ENCODE measurements around the gene LAMA5. TPM values are rescaled to one million over a fixed set of nuclear protein-coding genes. Genes with fewer than 3 reads are reported as not detected.

LAMA5 gene
- total RNA-seq, 2 experiments from 2014 or later: 0.38 to 0.91 TPM

DNA sequence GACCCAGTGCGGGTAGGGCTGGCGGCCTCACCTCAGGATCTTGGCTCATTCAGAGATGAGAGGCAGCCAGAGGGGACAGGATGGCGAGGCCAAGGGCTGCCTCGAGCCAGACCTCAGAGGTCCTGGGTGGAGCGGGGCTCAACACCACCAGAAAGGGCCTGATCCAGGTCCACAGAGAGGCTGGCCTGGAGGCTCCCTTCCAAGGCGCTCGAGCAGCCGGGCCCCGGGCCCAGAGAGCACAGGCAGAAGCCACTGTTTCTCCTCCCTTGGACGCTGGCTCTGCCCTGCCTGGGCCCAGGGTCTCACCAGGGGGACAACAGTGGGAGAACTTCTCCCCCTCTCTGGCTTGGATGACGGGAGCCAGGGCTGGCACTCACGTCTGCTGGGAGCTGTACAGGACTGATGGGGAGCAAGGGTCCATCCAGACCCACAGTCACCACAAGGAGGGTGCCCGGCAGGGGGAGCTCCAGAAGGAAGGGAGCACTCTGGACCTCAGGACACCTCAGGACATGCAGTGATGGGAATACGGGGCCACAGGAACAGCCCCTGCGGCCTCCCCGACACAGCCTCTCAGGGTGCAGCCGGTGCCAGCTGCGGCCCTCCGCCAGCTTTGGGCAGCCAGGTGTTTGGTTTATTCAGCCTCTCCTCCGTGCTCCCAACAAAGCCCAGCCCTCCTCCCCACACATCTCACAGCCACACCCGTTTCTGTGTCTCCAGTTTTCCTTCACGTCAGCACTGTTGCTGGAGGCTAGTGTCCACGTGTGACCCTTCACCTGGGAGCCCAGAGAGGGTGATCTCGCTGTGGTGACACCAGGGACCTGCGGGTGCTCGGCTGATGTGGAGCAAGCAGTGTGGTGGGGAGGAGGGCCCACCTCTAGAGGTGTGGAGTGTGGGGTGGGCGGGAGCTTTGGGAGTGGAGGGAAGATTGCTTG, 28.5 kb upstream of the LAMA5 start:
- no peaks in the 10 kb centered on the region for H3K9me3 Mint-ChIP-seq
- no peak for DNase-seq
- peaks cover 7% of the 10 kb centered on the region for H3K36me3 Mint-ChIP-seq
- H3K4me1 Mint-ChIP-seq: no peaks in the 10 kb centered on the region
- no peaks in the 10 kb centered on the region for H3K27me3 Mint-ChIP-seq
- H3K4me3 Mint-ChIP-seq: no peak overlapping the region
- no peak overlapping the region for H3K27ac Mint-ChIP-seq

- no peak for DNase-seq
Observed at GRCh38 chr20:62394248-62395245, 27.4 kb upstream of the LAMA5 start.

DNA sequence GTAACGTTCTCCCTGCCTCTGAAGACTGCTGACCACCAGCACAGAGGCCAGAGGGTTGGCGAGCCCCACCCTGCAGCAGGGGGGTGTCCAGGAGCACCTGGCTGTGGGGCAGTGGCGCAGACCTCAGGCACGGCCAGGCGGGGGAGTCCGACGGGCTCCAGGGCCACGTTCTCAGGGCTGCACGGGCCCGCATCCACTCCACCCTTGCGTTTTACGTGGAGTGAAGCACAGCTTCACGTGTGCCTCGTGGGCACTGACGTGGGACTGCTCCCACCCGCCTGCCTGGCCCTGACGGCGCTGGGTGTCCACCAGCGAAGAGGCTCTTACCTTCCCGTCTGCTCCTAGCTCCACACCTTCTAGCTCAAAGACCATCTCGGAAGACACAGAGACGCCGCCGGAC, 26.7 kb upstream of the LAMA5 start:
- Mint-ChIP-seq H3K36me3 (peaks cover 20% of the 10 kb centered on the region), H3K27me3 (no peaks in the 10 kb centered on the region), H3K9me3 (no peaks in the 10 kb centered on the region), H3K27ac (no peak overlapping the region), H3K4me3 (no peak overlapping the region), H3K4me1 (peaks cover 10% of the 10 kb centered on the region)
- no peak for DNase-seq

More at GRCh38 chr20:62394248-62395245, 27.4 kb upstream of the LAMA5 start:
- H3K27ac Mint-ChIP-seq: no peak overlapping the region
- H3K9me3 Mint-ChIP-seq: no peaks in the 10 kb centered on the region
- peaks cover 13% of the 10 kb centered on the region for H3K36me3 Mint-ChIP-seq
- H3K4me1 Mint-ChIP-seq: peaks cover 3% of the 10 kb centered on the region
- H3K4me3 Mint-ChIP-seq: no peak overlapping the region
- H3K27me3 Mint-ChIP-seq: no peaks in the 10 kb centered on the region

- H3K4me3 Mint-ChIP-seq: no peak overlapping the region
- H3K4me1 Mint-ChIP-seq: peaks cover 15% of the 10 kb centered on the region
- peaks cover 26% of the 10 kb centered on the region for H3K36me3 Mint-ChIP-seq
Observed at GRCh38 chr20:62393335-62393665, 26.2 kb upstream of the LAMA5 start.

GRCh38 chr20:62392621-62393334, 25.7 kb upstream of the LAMA5 start:
- DNase-seq: no peak
- H3K27me3 Mint-ChIP-seq: no peaks in the 10 kb centered on the region
- H3K36me3 Mint-ChIP-seq: peaks cover 29% of the 10 kb centered on the region
- H3K9me3 Mint-ChIP-seq: no peaks in the 10 kb centered on the region
- no peak overlapping the region for H3K4me3 Mint-ChIP-seq
- H3K4me1 Mint-ChIP-seq: peaks cover 21% of the 10 kb centered on the region
- H3K27ac Mint-ChIP-seq: no peak overlapping the region

More at GRCh38 chr20:62393335-62393665, 26.2 kb upstream of the LAMA5 start:
- Mint-ChIP-seq H3K27me3 (no peaks in the 10 kb centered on the region), H3K27ac (no peak overlapping the region), H3K9me3 (no peaks in the 10 kb centered on the region)
- DNase-seq: no peak

DNA sequence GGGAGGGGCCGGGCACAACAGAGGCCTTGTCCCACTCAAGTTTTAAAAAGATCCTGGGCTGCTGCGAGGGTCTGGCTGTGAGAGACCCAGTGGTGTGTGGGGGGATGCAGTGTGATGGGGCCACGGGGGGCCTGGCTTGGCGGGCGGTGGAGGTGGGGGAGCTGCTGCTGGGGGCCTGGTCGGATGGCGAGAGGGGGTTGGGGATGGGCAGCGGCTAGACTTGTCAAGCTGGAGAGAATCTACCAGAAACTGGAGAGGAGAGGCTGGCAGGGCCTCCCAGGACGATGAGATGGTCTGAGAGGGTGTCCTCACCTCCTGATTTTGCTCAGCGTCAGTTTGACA, 24.9 kb upstream of the LAMA5 start:
- Mint-ChIP-seq H3K4me1 (peaks cover 25% of the 10 kb centered on the region), H3K9me3 (no peaks in the 10 kb centered on the region), H3K27me3 (no peaks in the 10 kb centered on the region), H3K36me3 (peaks cover 31% of the 10 kb centered on the region), H3K4me3 (no peak overlapping the region), H3K27ac (no peak overlapping the region)
- no peak for DNase-seq

DNA sequence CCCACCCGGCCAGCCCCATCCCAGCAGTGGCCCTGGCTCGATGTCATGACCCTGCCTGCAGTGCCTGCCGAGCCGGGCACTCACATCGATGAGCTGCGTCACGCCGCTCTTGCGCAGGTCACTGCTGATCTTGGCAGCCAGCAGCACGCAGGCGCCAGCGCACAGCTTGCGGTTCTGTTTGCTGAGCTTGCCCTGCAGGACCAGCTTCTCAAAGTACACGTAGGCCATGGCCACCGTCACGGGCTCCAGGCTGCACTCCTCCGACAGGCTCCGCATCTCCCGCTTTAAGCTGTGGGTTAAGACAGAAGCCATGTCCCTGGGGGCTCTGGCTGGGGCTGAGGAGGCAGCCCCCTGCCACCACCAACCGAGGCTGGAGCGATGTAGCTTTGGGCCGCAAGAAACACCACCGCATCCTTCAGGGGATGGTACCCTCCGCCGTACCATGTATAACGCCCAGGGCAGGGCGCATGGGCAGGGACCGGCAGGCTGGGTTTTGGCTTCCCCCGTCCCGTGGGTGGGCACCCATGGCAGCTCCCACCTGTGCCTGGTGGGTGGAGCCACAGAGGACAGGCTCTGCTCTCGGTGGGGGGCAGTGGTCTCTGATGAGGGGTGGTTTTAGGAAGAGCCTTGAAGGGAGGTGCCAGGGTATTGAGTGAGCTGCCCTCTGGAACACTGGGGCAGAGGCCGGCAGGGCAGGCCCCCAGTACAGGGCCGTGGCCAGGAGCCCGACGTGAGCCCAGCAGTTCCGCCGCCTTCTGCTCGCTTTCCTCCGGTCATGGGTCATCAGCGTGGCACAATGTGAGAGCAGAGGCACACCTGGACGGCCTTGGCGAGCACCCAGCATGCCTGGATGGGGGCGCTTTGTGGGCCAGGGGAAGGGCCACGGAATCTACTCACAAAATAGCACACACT, 24.3 kb upstream of the LAMA5 start:
- Mint-ChIP-seq H3K27me3 (no peaks in the 10 kb centered on the region), H3K36me3 (peaks cover 31% of the 10 kb centered on the region), H3K4me3 (no peak overlapping the region), H3K9me3 (no peaks in the 10 kb centered on the region), H3K27ac (peak overlapping the region; percentile 28), H3K4me1 (peaks cover 25% of the 10 kb centered on the region)
- DNase-seq: no peak

GRCh38 chr20:62390317-62391164, 23.4 kb upstream of the LAMA5 start:
- peaks cover 26% of the 10 kb centered on the region for H3K4me1 Mint-ChIP-seq
- no peak for DNase-seq
- H3K36me3 Mint-ChIP-seq: peaks cover 36% of the 10 kb centered on the region
- H3K4me3 Mint-ChIP-seq: no peak overlapping the region
- no peaks in the 10 kb centered on the region for H3K27me3 Mint-ChIP-seq
- H3K27ac Mint-ChIP-seq: peak overlapping the region; percentile 93
- no peaks in the 10 kb centered on the region for H3K9me3 Mint-ChIP-seq

DNA sequence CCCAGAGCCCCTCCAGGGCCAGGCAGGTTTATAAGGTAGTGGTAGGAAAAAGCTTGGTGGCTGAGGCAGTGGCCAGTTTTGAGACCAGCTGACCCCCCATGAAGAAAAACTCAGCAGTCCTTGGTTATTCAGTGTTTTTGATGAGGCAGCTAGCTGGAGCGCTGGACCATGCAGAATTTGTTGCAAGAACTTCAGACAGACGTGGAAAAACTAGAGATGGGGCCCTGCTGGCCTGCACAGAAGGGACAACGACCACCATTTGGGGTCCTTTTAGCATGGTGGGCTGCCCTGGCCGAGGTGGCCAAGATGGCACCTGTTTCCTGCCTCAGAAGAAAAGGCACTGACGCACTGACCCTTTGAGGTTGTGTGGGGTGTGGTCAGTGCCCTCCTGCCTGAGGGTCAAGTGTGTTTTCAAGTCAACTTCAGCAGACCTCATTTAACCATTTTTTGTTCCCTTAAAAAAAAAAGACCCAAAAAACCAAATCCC, 22.5 kb upstream of the LAMA5 start:
- Mint-ChIP-seq H3K27me3 (no peaks in the 10 kb centered on the region), H3K27ac (peak overlapping the region; percentile 93), H3K4me1 (peaks cover 33% of the 10 kb centered on the region), H3K9me3 (no peaks in the 10 kb centered on the region), H3K36me3 (peaks cover 43% of the 10 kb centered on the region), H3K4me3 (peak overlapping the region; percentile 93)
- no peak for DNase-seq

GRCh38 chr20:62388839-62389600, 21.9 kb upstream of the LAMA5 start:
- Mint-ChIP-seq H3K27ac (peak overlapping the region; percentile 93), H3K27me3 (no peaks in the 10 kb centered on the region), H3K4me1 (peaks cover 33% of the 10 kb centered on the region), H3K36me3 (peaks cover 43% of the 10 kb centered on the region), H3K4me3 (peak overlapping the region; percentile 93), H3K9me3 (no peaks in the 10 kb centered on the region)
- no peak for DNase-seq

DNA sequence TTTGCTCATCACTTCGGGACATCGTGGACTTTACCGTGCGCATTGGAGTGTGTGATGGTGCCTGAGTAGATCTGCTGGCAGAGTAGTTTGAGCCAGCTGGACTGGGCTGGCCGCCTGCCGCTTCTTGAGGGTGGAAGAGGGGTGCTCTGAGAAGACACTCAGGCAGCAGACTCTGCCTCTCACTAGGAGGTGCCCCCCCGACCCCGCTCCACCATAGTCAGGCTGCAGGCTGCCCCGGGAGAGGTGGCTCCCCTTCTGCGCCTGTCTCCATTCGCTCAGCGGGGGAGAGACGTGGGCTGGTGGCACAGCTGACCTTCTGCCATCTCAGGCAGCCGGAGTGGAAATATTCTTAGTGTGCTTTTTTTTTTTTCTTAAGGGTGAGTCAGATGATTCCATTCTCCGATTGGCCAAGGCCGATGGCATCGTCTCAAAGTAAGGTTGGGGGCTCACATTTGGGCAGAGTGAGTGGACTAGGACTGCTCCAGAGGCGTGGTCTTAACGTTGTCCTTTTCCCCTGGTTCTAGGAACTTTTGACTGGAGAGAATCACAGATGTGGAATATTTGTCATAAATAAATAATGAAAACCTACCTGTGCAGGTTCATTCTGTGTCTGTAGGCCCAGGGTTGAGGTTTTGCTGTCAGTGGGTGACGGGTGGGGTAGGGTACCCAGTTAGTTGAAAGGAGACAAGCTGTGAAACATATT, 21.0 kb upstream of the LAMA5 start:
- H3K27me3 Mint-ChIP-seq: no peaks in the 10 kb centered on the region
- peaks cover 47% of the 10 kb centered on the region for H3K36me3 Mint-ChIP-seq
- H3K4me3 Mint-ChIP-seq: peak overlapping the region; percentile 93
- DNase-seq: no peak
- H3K4me1 Mint-ChIP-seq: peaks cover 36% of the 10 kb centered on the region
- no peaks in the 10 kb centered on the region for H3K9me3 Mint-ChIP-seq
- H3K27ac Mint-ChIP-seq: peak overlapping the region; percentile 93

- Mint-ChIP-seq H3K4me3 (peak overlapping the region; percentile 93), H3K4me1 (peaks cover 39% of the 10 kb centered on the region), H3K36me3 (peaks cover 52% of the 10 kb centered on the region), H3K9me3 (no peaks in the 10 kb centered on the region), H3K27ac (peak overlapping the region; percentile 93), H3K27me3 (no peaks in the 10 kb centered on the region)
- DNase-seq: no peak
Observed at GRCh38 chr20:62387219-62387913, 20.3 kb upstream of the LAMA5 start.

Data from activated naive CD8-positive, alpha-beta T cell treated with anti-CD3 and anti-CD28 coated beads for 36 hours (primary cell).